GM21367 (cell line): ENCODE data around the gene SLC1A2.

Experiments used
- ATAC-seq: cut with Tn5 transposase; IDR thresholded peaks from one replicate; pipeline ENCODE4 v1.9.1; 2021; ENCODE audit not compliant: unreplicated experiment

SLC1A2 gene

DNA sequence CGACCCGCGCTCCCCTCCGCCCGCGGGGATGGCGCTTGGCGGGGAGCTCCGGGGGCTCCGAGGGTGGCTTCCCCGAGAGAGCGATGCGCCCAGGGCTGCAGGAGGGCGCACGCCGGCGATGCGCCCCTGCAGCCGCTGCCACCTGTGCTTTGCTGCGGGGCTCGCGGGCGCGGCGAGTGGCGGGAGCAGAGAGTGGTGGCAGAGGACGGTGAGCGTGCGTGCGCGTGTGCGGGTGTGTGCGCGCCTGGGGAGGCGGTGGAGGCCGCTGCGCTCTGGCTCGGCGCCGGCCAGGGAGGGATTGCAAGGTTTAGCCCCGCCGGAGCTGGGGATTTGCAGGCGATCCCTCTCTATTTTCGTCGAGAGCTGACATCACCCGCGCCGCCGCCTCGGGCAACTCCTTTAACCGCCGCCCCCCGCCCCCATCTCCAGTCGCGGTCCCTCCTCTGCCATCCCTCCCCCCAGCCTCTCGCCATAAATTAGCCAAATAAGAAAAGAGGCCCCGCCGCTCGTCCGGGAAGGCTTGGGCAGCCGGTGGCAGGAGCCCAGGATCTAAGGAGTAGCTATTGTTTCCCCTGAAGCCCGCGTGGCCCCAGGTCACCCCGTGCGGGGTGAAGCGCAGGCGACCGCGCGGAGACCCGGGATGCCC is at the start of gene SLC1A2:
Gene SLC1A2, minus strand, starts transcription at position 375 of the 646 bp plus-strand sequence. CDS start 592 bp downstream, outside the sequence.
- no peak for ATAC-seq

DNA sequence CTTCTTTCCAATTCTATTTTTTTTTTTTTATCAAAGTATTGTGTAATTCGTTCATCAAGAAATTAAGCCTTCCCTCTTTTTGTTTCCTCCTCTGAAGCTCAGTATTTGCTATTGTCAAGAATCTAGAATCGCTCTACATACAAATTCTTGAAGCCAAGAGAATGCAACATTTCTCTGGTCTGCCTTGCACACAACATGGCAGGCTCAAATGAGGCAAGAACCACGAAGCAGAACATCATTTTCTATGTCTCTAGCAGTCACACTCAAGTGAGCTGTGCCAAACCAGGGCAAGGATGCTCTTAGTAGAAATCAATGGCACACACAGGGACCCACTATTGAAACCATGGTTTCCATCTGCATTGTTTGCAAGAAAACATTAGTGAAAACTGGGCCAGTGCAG is 46.7 kb upstream of the SLC1A2 start:
- ATAC-seq: no peak

DNA sequence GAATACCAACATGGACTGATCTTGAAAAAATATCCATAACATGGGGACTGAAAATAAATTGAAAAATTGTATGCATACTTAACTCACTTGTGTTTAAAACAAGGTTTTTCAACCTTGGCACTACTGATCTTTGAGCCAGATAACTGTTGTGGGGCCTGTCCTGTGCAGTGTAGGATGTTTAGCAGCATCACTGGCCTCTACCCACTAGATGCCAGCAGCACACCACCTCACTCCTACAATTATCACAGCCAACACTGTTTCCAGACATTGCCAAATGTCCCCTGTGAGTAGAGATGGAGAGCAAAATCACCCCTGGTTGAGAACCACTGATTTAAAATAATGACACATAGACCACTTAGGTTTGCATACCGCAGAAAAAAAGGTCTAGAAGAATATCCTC is 45.0 kb upstream of the SLC1A2 start:
- no peak for ATAC-seq

DNA sequence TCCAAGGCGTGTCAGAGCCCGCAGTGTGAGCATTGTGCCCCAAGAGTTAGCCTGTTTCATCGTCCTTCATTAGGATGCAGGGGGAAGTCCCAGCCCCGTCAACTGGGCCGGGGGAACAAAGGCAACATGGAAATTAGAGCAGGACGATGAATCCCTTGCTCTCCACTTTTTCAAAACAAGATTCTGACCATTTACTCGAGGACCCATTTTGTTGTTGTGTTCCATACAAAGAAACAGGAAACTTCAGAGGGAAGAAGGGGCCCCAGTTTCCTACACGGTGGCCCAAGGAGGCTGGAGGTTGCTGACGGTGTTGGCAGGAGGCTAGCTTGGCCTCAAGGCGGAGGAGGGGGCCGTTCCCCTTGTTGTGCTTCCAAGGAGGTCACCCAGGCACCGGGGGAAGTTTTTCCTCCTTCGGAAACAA is 44.0 kb upstream of the SLC1A2 start:
- no peak for ATAC-seq

DNA sequence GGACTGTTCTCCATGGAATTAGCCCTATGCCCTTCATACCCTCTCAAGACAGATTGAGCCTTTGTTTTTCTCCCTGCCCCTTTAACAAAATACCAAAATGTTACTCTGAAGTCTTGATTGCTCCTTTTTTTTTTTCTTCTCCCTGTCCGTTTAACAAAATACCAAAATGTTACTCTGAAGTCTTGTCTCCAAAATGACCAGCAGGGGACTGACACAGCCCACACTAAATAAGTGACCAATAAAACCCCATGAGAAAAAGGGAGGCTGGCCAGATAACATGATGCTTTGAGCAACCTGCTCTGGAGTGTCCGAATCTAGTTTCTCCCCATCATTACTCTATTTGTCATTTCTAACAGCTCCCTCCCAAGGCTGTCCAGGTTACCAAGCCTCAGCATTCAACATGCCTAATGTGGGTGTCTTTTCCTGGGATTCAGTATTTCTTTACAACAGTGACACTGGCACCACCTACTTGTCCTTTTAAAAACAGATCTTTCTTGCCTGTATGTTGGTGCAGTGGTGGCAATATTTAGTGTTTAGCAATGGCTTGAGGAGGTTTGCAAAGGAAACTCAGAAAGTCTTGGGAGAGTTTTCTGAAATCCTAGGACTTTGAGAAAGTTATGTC is 42.7 kb upstream of the SLC1A2 start:
- ATAC-seq: no peak

DNA sequence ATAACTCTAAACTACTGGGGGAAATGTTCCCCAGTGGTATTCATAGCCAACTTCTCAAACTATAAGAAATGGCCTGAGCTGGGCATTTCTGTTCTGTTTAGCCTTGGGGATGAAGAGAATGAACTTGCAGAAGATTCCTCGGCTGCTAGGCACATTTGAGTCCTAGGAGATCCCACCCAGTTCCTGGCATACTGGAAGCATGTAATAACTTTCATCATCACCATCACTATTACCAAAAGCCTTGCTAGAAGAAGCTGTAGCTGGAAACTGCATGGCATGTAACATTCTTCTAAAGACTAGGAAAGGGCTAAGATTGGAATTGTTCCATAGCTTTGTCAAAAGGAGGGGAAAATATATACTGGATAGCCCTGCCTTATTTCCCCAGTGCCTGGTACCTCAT is 40.1 kb upstream of the SLC1A2 start:
- no peak for ATAC-seq

DNA sequence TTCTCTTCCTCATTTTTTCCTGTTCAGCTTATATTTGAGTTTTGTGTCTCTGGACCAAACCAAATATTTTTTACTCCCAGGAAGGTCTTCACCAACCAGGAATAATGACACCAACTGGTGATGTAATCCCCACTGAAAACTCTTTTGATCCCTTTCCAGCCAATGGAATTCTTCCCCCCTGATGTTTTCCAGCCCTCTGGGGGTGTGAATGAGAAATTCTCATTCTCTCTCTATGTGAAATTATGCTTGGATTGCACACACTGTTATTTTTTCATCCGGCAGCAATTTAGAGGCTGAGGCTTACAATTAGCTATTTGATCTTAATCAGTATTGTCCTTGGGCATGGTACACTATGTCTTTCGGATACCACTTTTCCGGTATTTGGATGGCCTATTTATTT is 39.5 kb upstream of the SLC1A2 start:
- ATAC-seq: no peak

DNA sequence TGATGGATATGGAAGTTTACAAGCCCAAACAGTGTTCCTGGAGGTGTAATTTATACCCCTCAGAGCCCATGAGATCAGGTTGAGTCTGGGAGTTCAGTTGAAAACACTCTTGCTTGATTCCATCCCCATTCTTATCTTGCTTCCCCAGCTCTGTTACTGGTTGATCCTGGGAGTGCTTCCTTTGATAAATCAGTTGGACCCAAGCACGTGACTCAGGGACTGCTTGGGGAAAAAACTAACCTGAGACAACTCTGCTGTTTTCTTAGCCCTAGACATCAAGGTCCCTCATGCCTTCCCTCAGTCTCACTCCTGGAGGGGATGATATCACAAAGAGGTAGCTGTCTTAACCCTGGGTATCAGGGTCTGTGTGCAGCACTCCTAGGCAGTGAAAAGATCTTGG is 35.0 kb upstream of the SLC1A2 start:
- no peak for ATAC-seq

DNA sequence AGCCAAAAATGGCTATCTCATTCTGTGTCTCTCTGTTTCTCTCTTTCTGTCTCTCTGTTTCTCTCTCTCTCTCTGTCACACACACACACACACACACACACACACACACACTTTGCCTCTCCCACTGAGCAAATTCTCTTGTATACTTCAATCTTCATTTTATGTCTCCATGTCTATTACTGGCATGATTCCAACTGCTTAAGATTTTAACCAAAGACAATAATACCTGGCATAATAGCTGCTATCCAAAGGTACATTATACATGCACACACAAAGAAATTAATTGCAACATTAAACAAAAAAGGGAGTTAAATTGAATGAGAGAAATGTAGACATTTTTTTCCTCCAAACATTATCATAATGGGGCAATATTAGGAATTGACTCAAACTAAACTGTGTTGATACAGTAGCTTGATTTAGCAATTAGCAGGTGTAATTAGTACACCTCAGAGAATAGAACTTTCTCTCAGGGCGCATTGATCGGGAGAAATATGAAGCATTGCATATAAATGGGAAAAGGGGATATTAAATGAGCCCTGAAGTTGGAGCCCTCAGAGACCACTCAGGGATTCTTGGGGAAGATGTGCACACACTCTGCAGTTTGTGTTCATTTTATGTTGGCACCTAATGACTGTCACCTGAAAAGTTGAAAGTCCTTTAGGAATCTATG is 17.4 kb upstream of the SLC1A2 start:
- ATAC-seq: no peak

DNA sequence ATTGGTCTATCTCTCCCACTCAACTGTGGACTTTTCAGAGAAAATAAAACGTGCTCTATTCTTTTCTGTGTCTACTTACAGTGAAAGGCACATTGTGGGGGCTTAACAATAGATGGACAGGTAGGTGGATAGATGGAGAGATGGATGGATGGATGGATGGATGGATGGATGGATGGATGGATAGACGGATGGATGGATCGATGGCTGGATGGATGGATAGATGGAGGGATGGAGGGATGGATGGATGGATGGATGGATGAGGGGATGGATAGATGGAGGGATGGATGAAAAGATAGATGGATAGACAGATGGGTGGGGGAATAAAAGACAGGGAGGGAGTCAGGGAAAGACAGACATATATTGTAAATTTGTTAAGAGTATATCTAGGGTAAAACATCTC is 14.2 kb upstream of the SLC1A2 start:
- no peak for ATAC-seq

DNA sequence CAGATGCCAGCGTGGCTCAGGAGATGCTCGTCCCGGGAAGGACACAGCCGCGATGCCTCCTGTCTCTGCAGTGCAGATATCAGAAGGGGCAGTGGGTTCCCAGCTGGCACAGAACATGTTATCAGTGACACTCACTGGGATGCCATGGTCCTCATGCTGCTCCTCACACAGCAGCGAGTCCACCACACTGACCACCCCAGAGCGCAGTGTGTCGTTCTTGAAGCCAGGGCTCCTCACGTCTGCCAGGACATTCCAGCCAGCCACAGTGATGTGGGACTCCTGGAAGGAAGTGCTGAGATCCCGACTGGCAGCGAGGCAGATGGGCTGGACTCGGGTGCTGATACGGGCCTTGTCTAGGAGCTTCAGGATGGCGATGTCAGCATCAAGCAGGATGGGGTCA is 13.1 kb upstream of the SLC1A2 start:
- ATAC-seq: no peak

DNA sequence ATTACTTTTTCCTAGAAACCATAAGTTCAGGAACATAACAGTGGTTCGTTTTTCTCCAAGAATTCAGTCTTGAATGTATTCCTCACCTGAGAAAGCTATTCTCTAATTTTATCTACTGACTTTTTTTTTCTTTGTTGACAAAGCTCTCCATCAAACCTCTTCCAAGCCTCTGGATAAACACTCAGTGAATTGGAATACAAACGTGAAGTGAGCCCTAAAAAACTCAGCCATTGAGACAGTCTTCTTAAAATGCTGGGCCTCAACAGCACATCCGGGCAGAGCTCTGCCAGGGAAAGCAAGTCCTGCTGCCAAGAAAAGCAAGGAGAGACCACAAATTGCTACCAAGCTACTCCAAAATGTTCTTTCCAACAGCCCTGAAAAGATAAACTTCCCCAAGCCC is 7.7 kb upstream of the SLC1A2 start:
- ATAC-seq: no peak

DNA sequence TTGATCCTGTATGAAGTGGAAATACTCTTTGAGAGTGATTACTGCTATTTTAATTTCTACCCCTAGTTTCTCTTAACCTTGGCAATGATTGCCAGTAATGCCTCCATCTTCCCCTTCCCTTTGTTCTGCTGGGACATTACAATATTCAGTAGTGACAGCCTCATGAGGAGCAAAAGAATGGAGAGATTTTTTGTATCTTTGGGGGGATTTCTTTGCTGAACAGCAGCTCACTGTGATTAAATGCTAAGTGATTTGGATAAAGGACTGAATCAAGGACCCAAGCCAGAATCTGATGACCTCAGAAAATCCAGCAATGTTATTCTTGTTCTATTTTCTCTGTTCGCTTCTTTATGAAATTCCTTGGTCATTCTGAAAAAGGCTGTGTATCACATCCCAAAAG is 7.0 kb upstream of the SLC1A2 start:
- no peak for ATAC-seq

DNA sequence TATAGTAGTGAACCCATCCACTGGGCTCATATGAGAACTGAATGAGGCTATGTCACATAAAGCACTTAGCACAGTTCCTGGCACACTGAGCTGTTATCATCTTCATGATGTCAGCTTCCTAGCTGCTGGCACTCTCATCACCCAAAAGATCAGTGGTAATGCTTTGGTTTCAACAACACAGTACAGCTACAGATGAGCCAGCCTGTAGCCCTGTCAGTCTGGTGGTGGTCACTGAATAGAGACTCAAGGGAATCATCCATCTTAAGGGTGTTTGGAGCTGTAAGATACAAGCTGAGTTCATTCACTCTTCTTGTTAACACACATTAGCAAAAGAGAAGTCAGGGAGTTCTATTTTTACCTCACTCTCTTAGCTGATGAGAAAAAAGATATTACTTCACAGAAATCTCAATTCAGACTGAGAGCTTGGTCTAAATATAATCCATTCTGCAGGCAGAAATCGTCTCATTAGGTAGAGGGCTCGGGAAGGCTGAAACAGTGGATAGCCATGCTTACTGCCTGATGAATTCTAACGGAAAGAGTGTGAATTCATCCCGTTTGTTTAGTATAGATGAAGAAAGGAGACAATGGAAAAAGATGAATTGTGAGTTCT is 6.3 kb upstream of the SLC1A2 start:
- no peak for ATAC-seq

DNA sequence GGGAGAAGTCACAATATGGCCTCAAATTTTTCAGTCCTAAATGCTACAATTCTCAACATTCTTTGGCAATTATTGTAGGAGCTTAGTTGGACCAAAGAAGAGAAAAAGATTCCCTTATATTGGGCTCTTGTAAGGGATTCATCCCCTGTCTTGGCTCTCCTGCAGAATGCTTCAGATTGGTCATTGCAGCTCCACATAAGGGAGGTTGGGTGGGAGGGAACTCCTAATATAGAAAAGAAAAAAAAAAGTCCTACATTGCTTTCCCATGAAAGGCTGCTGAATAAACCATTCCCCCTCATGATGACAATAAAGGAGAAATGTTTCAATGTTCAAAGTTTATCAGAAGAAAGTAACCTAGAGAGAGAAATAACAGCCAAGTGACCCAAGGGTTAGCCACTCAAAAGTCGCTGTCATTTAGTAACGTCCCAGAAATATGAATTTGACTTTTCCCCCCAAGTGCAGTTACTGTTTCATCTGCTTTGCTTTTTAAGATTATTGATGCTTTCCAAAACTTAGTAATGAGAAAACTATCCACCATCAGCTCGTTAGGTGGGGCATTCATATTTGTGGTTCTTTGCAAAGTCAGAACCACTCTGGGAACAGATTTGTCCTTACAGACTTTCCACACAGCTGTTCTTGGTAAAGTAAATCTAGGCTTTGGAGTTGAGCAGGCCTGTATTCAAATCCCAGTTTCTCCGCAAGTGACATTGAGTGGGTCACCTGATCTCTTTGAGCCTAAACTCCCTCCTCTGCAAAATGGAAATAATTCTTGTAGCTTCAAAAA is 5.0 kb upstream of the SLC1A2 start:
- ATAC-seq: no peak

DNA sequence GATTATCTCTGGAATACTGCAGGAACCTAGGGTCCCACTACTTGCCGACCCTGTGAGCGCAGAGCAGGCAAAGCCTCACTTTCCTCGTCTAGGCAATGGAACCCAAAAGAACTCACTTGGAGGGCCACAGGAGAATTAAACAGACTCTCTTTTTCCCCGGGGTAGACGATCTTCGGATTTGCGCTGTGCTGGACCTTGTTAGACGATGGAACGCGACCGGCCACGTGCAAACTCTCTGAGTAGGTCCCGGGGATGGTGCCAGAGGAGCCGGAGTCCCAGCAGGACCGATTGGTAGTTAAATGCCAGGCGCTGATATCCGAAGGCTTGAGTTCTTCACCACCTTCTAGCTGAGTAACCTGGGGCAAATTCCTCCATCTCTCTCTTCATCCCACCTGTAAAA is 1.0 kb upstream of the SLC1A2 start:
- ATAC-seq: no peak

DNA sequence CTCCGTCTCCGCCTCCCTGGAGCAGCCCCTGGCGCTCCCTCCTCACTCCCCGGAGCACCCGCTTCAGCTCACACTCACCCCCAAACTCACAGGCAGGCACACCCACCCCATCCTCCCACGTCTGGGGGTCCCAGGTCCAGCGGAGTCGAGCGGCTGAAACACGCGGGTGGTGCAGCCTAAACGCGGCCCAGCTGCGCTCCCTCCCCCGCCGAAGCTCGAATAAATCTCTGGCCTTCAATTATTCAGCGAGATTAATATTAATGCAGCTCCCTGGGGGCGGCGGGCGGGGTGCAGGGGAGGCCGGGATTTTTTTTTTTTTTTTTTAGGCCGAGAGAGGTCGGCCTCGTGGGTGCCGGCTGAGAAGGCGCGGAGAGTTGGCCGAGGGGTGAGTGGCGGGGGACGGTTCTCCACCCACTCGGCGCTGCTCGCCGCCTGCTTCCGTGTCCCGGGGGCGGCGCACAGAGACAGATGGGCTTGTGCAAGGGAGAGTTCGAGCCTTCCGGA is 524 bp upstream of the SLC1A2 start:
- ATAC-seq: no peak

DNA sequence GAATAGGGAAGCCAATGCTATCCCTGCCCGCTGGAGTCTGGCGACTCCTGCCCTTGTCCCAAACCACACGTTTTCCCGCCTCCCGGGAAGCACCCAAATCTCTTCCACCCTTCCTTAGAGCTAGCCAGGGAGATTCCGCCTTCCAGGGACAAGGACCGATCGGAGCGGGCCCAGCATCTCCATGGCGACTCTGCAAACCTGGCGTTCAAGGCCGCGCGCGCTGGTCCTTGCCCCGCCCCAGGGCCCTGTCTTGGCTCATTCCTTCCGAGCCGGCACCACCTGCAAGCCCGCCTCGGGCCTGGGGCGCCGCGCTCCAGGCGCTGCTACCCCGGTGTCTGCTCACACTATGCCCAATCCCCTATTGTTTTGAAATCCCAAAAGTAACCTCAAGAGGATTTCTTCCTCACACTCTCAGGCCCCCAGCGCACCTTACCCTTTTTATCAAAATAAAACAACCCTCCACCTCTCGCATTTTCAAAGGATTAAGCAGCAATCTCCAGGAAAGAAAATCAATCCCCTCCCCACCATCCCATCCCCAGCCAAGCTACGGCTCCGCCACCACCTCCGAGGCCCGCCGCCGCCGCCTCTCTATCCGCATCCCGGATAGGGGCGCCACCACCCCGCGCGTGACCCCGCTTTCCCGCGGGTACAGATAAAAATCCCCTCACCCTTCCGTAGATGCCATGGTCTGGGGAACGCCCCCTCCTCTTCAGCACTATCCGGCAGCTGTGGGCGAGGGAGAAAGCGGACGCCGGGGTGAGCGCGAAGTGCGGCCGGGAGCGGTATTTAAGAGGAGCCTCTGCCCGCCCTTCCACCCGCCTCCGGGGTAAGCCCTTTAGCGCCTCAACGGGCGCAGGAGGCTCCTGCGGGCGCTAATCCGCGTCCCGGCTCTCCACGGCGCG is 825 bp downstream of the SLC1A2 start:
- ATAC-seq: no peak

DNA sequence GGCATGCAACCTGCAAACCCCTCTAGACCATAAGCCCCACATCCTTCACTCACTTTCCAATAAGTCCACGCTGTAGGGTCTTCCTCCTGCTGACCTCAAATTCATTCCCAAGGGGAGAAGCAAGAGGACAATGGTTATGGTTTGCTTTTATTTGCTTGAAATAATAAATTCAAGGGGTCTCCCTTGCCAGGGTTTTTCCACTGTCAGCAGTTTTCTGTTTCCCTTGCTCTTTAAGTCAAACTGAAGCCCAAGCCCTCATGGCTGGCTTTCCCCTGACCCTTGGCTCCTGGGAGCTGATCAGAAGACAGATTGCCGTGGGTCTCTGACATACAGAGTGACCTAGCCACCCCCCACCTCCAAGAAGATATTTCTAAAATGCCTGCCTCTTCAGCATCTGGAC is 3.9 kb downstream of the SLC1A2 start:
- ATAC-seq: no peak

DNA sequence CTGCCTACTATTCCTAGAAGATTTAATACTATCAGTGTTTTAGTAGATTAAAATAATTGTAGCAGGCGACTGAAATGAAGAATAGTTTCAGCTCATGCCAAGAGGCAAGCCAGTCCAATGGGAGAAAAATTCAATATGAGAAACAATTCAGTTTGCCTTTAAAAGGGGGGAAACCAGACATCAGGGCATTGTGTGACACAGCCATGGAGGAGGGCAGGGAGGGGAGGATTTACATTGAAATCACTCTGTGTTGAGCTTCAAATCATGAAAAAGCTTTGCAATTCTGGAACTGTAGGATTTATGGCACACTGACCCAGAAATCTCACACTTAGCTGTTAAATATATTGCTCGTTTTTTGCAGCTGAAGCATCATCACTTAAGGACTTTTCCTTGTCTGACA is 4.6 kb downstream of the SLC1A2 start:
- ATAC-seq: no peak
